ENCODE data around the gene GM2A.

DNA sequence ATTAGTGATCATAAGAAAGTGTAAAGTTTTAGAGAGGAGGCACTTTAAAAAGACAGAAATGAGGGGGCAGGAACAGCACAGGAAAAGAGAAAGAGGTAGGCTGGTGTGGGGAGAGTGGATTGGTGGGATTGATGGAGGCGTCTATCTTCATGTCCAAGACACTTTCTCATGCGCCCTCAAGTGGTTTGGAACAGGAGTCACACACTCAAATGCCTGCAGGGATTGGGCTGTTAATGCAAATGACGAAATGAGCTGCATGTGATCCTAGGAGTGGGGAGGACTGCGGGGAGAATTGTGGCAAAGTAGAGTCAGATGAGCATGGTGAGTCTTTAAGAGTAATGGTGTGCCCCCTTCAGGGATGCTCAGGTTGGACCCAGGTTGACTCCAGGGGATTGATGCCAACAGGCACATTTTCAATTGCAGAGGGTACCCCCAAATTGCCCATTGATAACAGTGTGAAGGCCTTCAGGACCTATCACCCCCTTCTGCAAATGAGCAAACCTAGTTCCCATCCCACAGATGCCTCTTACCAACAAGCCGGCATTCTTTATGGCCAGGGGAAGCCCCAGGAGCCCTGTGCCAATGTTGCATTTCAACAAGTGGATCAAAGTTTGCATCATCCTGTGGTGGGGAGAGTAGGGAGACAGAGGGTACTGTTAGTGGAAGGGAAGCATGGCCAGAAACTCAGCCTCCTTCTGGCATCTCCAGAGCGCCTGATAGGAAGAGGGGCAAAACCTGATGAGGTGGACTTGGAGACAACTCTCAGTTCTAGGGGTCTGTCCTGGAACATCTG is 45.3 kb downstream of the GM2A start:
- TF ChIP-seq CTCF (conservative IDR thresholded peaks at IDR 0.05; ENCODE audit: low read depth, low read length) (peak; percentile 77), EZH2 (IDR thresholded peaks at IDR 0.05; ENCODE audit: low read length, unreplicated experiment) (no peak)
